AG10803 (cell line): ENCODE results near the gene SRP9.

Experiments used
- DNase-seq: peaks from one replicate; pipeline ENCODE4 v3.0.0; 2010; ENCODE audit warnings: low read depth
- H3K4me3 ChIP-seq: 2 replicates; pipeline ENCODE4 v1.5.1; 2011; ENCODE audit warnings: mild to moderate bottlenecking, low read length, control low read depth
- CTCF ChIP-seq: conservative IDR thresholded peaks from 2 replicates; pipeline ENCODE4 v1.5.1; 2011; ENCODE audit warnings: mild to moderate bottlenecking, low read length, control low read depth, inconsistent platforms

Gene SRP9

GRCh38 chr1:225838793-225839192, 61.2 kb downstream of the SRP9 start:
- no peak for DNase-seq
- TF ChIP-seq CTCF, result no peak
- no peak overlapping the region for H3K4me3 ChIP-seq
